ENCODE results near the gene NXPH1. TPM values are rescaled to one million over a fixed set of nuclear protein-coding genes. Genes with fewer than 3 reads are reported as not detected.
"Not testable (repeated sequence)": the region's sequence is repeated elsewhere in the genome, so short reads cannot be mapped to it uniquely, and the experiment has no call there.

The NXPH1 gene
- total and polyA plus RNA-seq, 9 donors = 0.05 to 0.12 TPM; not detected in 7

DNA sequence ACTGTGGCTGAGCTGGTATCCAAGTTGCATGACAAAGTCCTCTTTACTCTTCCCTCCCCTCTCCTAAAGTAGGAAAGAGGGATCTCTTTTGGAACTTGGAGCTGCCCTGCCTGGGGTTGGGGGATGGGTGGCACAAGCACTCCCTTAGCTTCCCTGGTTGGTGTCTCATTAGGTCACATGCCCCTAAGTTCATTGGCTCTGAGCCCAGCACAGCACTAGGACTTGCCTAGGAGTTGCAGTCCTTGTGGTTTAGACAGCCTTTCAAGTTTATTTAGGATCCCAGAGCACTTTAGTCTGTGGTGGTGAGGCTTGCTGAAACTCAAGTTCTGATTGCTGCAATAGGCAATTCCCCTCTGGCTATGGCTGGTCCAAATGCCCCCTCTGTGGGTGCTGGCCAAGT, 281.4 kb downstream of the NXPH1 start:
- H3K9me3 ChIP-seq = no peaks in the 10 kb centered on the region
- TF ChIP-seq POLR2A (IDR thresholded peaks at IDR 0.05) = no peak
- no peak for TF ChIP-seq EP300 (IDR thresholded peaks at IDR 0.05)
- TF ChIP-seq, protein P1, sequence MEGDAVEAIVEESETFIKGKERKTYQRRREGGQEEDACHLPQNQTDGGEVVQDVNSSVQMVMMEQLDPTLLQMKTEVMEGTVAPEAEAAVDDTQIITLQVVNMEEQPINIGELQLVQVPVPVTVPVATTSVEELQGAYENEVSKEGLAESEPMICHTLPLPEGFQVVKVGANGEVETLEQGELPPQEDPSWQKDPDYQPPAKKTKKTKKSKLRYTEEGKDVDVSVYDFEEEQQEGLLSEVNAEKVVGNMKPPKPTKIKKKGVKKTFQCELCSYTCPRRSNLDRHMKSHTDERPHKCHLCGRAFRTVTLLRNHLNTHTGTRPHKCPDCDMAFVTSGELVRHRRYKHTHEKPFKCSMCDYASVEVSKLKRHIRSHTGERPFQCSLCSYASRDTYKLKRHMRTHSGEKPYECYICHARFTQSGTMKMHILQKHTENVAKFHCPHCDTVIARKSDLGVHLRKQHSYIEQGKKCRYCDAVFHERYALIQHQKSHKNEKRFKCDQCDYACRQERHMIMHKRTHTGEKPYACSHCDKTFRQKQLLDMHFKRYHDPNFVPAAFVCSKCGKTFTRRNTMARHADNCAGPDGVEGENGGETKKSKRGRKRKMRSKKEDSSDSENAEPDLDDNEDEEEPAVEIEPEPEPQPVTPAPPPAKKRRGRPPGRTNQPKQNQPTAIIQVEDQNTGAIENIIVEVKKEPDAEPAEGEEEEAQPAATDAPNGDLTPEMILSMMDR (IDR thresholded peaks at IDR 0.05) = no peak
- H3K27ac ChIP-seq = no peak overlapping the region
- no peaks in the 10 kb centered on the region for H3K4me1 ChIP-seq (ENCODE audit: insufficient read depth)
- no peaks in the 10 kb centered on the region for H3K27me3 ChIP-seq
- no peaks in the 10 kb centered on the region for H3K36me3 ChIP-seq
- H3K4me3 ChIP-seq = no peak overlapping the region
- no peak for DNase-seq
- intact Hi-C loops (cut with DNase I) = loop anchor here in 1 of 4 donors (5.0 kb wide), 1 partner anchor 978 kb away; no protein-coding TSS in a partner anchor

DNA sequence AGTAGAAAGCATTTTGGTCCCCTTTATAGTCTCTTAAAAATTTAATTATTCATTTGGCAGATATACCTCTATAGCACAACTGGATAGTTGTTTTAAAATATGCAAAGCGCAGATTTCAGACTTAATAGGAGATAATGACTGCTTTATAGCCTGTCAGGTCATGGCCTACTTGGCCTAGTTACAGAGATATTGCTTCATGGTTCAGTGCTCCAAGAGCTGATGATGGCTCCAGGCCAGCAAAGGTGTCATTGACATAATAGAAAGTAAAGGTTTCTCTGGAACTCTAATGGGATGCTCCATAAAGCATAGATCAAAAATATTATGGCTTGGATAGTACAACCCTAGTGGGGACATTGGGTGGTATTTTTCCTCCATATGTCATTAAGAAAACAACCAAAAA, 285.7 kb downstream of the NXPH1 start:
- no peak for DNase-seq
- H3K27me3 ChIP-seq = no peaks in the 10 kb centered on the region
- no peak overlapping the region for H3K4me3 ChIP-seq
- no peaks in the 10 kb centered on the region for H3K36me3 ChIP-seq
- WGBS, 3 donors = 77 to 80% (median 79%) methylated on average over 1 of the region's 1 CpG
- no peaks in the 10 kb centered on the region for H3K4me1 ChIP-seq (ENCODE audit: insufficient read depth)
- no peaks in the 10 kb centered on the region for H3K9me3 ChIP-seq
- TF ChIP-seq EP300 (IDR thresholded peaks at IDR 0.05) = no peak
- no peak for TF ChIP-seq POLR2A (IDR thresholded peaks at IDR 0.05)
- no peak overlapping the region for H3K27ac ChIP-seq
- intact Hi-C loops (cut with DNase I) = no loop called here

DNA sequence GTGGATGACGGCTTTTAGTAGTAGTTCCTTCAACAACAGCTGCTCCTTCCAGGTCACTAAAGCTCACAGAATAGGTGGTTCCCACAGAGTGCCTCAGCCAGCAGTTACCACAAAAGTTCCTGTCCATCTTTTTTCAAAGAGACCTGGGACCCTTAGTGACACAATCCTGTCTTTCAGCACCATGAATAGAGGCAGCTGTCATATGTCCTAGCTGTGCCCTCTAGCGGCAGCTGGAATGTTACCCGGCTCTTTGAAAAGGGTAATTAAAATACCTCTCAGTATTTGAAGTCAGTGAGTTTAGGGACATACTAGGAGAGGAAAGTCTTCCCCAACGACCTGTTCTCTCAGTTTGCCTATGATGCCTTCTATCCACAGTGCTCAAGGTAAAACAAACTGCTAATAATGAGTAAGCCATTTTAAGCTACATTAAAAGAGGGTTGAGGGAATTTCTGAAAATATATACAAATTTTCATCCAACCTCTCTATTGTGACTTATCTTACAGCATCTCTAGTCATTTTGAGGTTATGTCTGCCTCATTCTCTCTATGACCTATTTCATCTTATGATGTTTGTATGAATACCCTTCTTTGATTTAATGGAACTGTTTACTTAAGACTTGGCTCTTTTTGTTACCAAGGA, 290.8 kb downstream of the NXPH1 start:
- no peak for DNase-seq

DNA sequence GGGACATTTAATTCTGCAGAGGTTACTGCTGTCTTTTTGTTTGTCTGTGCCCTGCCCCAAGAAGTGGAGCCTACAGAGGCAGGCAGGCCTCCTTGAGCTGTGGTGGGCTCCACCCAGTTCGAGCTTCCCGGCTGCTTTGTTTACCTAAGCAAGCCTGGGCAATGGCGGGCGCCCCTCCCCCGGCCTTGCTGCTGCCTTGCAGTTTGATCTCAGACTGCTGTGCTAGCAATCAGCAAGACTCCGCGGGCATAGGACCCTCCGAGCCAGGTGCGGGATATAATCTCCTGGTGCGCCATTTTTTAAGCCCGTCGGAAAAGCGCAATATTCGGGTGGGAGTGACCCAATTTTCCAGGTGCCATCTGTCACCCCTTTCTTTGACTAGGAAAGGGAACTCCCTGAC, 298.3 kb downstream of the NXPH1 start:
- H3K9me3 ChIP-seq; H3K27me3 ChIP-seq; H3K36me3 ChIP-seq; H3K4me3 ChIP-seq; intact Hi-C loops (cut with DNase I); DNase-seq; H3K4me1 ChIP-seq (ENCODE audit: insufficient read depth); H3K27ac ChIP-seq: not testable (repeated sequence)
- WGBS, 3 donors = 89 to 93% (median 91%) methylated on average over 14 of the region's 14 CpGs

More for the DNA sequence above, 290.8 kb downstream of the NXPH1 start:
- Histone ChIP-seq H3K36me3 (no peaks in the 10 kb centered on the region), H3K4me1 (ENCODE audit: insufficient read depth) (no peaks in the 10 kb centered on the region), H3K27ac (no peak overlapping the region), H3K9me3 (no peaks in the 10 kb centered on the region), H3K4me3 (no peak overlapping the region), H3K27me3 (no peaks in the 10 kb centered on the region)
- WGBS, 3 donors = 17 to 23% (median 19%) methylated on average over 4 of the region's 4 CpGs
- intact Hi-C loops (cut with DNase I) = no loop called here
- no peak for TF ChIP-seq EP300 (IDR thresholded peaks at IDR 0.05)
- TF ChIP-seq POLR2A (IDR thresholded peaks at IDR 0.05) = no peak
- TF ChIP-seq, protein P1 (IDR thresholded peaks at IDR 0.05) = no peak

DNA sequence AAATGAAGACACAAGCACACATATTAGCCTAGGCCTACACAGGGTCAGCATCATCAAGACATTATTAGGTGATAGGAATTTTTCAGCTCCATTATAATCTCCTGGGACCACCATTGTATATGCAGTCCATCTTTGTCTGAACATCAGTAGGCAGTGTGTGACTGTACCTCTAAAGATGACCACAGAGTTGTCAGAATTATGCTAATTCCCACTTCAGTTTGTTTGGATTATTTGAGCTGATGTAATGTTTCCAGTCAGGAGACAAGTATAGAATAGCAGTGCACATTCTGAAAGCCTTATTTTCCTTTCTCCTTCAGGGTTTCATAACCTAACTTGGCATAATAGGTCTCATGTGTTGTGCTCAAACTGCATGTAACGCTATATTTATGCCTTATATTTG, 306.4 kb downstream of the NXPH1 start:
- Histone ChIP-seq H3K9me3 (no peaks in the 10 kb centered on the region), H3K36me3 (no peaks in the 10 kb centered on the region), H3K27me3 (no peaks in the 10 kb centered on the region), H3K4me3 (no peak overlapping the region), H3K27ac (no peak overlapping the region), H3K4me1 (ENCODE audit: insufficient read depth) (no peaks in the 10 kb centered on the region)
- whole genome bisulfite sequencing, 3 donors = 86 to 89% (median 87%) methylated on average over 1 of the region's 1 CpG
- no peak for DNase-seq
- intact Hi-C loops (cut with DNase I) = no loop called here
- TF ChIP-seq POLR2A (IDR thresholded peaks at IDR 0.05) (no peak), EP300 (IDR thresholded peaks at IDR 0.05) (no peak)
- TF ChIP-seq, protein P1 (IDR thresholded peaks at IDR 0.05) = no peak

Data from ovary (tissue), 9 donors.